Naive thymus-derived CD4-positive, alpha-beta T cell (primary cell): ENCODE measurements around the gene LAPTM5. TPM values are rescaled to one million over a fixed set of nuclear protein-coding genes. Genes with fewer than 3 reads are reported as not detected.

Experiments used
- ATAC-seq: fragments of 150-1000 bp; cut with Tn5 transposase; 2 replicates; pipeline ENCODE4 v1.10.0; 2021; ENCODE audit warnings: mild to moderate bottlenecking, moderate library complexity
- CTCF ChIA-PET: fragments of 350-600 bp; sonication (Branson Sonifier 250); formaldehyde crosslinking; loops from one replicate; lab custom pipeline; 2021; ENCODE audit warnings: antibody characterized with exemption; lab: Charles Lee
- POLR2A ChIA-PET: fragments of 350-600 bp; sonication (Branson Sonifier 250); formaldehyde crosslinking; loops from one replicate; lab custom pipeline; 2021; ENCODE audit warnings: antibody characterized with exemption, inconsistent platforms; lab: Charles Lee
- DNase-seq, 9 donors: peaks; one replicate each; pipeline versions ENCODE4 v3.0.0 to v3.0.0-alpha.2; 2020 to 2022; ENCODE audit warnings: mixed read lengths in 1 of 9
- H3K27ac ChIP-seq: one replicate; pipeline ENCODE4 v1.7.0; 2013; ENCODE audit warnings: mild to moderate bottlenecking, low read depth, low read length, moderate library complexity
- H3K27me3 ChIP-seq, 2 donors: one replicate each; pipeline ENCODE4 v1.7.0; 2013; ENCODE audit warnings: low read length in 2 of 2, mild to moderate bottlenecking in 2 of 2, moderate library complexity in 2 of 2; ENCODE audit not compliant: control insufficient read depth in 2 of 2, insufficient read depth in 2 of 2
- H3K36me3 ChIP-seq, 3 experiments: 1 replicate in 2 of 3; 2 replicates in 1 of 3; pipeline ENCODE4 v1.7.0; 2013; ENCODE audit warnings: low read length in 3 of 3, mild to moderate bottlenecking in 3 of 3, moderate library complexity in 1 of 3; ENCODE audit not compliant: insufficient read depth in 3 of 3, control insufficient read depth in 2 of 3
- H3K4me1 ChIP-seq, 2 donors: one replicate each; pipeline ENCODE4 v1.7.0; 2013; ENCODE audit warnings: low read length in 2 of 2, mild to moderate bottlenecking in 2 of 2, moderate library complexity in 1 of 2; ENCODE audit not compliant: control insufficient read depth in 2 of 2, insufficient read depth in 2 of 2
- H3K4me3 ChIP-seq: 2 replicates; pipeline ENCODE4 v1.7.0; 2013; ENCODE audit warnings: mild to moderate bottlenecking, low read length
- H3K9me3 ChIP-seq, 3 experiments: 1 replicate in 2 of 3; 2 replicates in 1 of 3; pipeline ENCODE4 v1.7.0; 2013; ENCODE audit warnings: low read length in 3 of 3; ENCODE audit not compliant: control insufficient read depth in 2 of 3
- H3K27ac Mint-ChIP-seq, 9 donors: one replicate each; pipeline ENCODE4 v1.8.0; 2020 to 2022; ENCODE audit warnings: mixed read lengths in 9 of 9, mild to moderate bottlenecking in 8 of 9, moderate library complexity in 5 of 9, inconsistent platforms in 2 of 9
- H3K27me3 Mint-ChIP-seq, 5 donors: one replicate each; pipeline ENCODE4 v1.8.0; 2021 to 2022; ENCODE audit warnings: mixed read lengths in 5 of 5, mild to moderate bottlenecking in 1 of 5
- H3K36me3 Mint-ChIP-seq, 5 donors: one replicate each; pipeline ENCODE4 v1.8.0; 2020 to 2022; ENCODE audit warnings: mixed read lengths in 5 of 5, mild to moderate bottlenecking in 3 of 5, inconsistent platforms in 1 of 5
- H3K4me1 Mint-ChIP-seq, 7 donors: one replicate each; pipeline ENCODE4 v1.8.0; 2020 to 2022; ENCODE audit warnings: mixed read lengths in 7 of 7, mild to moderate bottlenecking in 3 of 7, inconsistent platforms in 1 of 7
- H3K4me3 Mint-ChIP-seq, 10 donors: one replicate each; pipeline ENCODE4 v1.8.0; 2020 to 2022; ENCODE audit warnings: mild to moderate bottlenecking in 10 of 10, mixed read lengths in 10 of 10, moderate library complexity in 6 of 10, inconsistent platforms in 2 of 10
- H3K9me3 Mint-ChIP-seq, 11 donors: one replicate each; pipeline ENCODE4 v1.8.0; 2020 to 2022; ENCODE audit warnings: mixed read lengths in 11 of 11, mild to moderate bottlenecking in 4 of 11, inconsistent platforms in 1 of 11, moderate library complexity in 1 of 11
- intact Hi-C, 2 donors: fragments of 100-400 bp; cut with micrococcal nuclease; formaldehyde crosslinking; loops; one replicate each; pipeline ENCODE4 v1.15.1; 2023
- microRNA-seq: library from miRNA; unstranded; fragments of <30 nt; microRNA quantifications from one replicate; pipeline ENCODE4 v1.2.0, GENCODE V29; 2022; ENCODE audit warnings: borderline microRNAs expressed
- polyA plus RNA-seq, 2 donors: library from polyadenylated mRNA; unstranded; fragments of 300-500 nt; fragmentation: Illumina TruSeq; gene quantifications; one replicate each; pipeline ENCODE4 v1.2.3, GENCODE V29; 2021
- total RNA-seq, 6 experiments: library from RNA in 5 of 6; stranded (reverse) in 5 of 6; gene quantifications; 1 replicate in 5 of 6; 2 replicates in 1 of 6; pipeline ENCODE4 v1.2.3 and lab custom pipeline; 2021 to 2026

Gene LAPTM5
- total and polyA plus RNA-seq, 7 experiments from 2014 or later = 464 to 783 (median 575) TPM

GRCh38 chr1:30685796-30686165 lies 71.8 kb downstream of the LAPTM5 start:
- H3K27ac Mint-ChIP-seq = peak overlapping the region in 1 of 9 donors; percentile 5

GRCh38 chr1:30684881-30685795 lies 72.4 kb downstream of the LAPTM5 start:
- peaks cover 0 to 16% (median 11%) of the 10 kb centered on the region in 7 donors for H3K4me1 Mint-ChIP-seq
- Histone ChIP-seq H3K36me3 (no peaks in the 10 kb centered on the region), H3K27ac (no peak overlapping the region), H3K9me3 (no peaks in the 10 kb centered on the region), H3K27me3 (peaks cover 0 to 9% of the 10 kb centered on the region in 2 donors), H3K4me1 (peaks cover 0 to 8% of the 10 kb centered on the region in 2 donors), H3K4me3 (no peak overlapping the region)
- H3K27me3 Mint-ChIP-seq = peaks cover 25 to 72% (median 45%) of the 10 kb centered on the region in 5 donors
- CTCF ChIA-PET = no interaction called here
- peaks cover 0 to 2% (median 0%) of the 10 kb centered on the region in 11 donors for H3K9me3 Mint-ChIP-seq
- H3K27ac Mint-ChIP-seq = peak overlapping the region in 1 of 9 donors; percentile 36
- H3K36me3 Mint-ChIP-seq = no peaks in the 10 kb centered on the region
- intact Hi-C loops = no loop called here
- peak in 2 of 9 donors; percentile 7 to 28 for DNase-seq
- POLR2A ChIA-PET = no interaction called here
- H3K4me3 Mint-ChIP-seq = peak overlapping the region in 9 of 10 donors; percentile 44 to 80 (median 66)
- ATAC-seq = peak; percentile 74

More at GRCh38 chr1:30685796-30686165, 71.8 kb downstream of the LAPTM5 start:
- DNase-seq (no peak), ATAC-seq (no peak)
- Mint-ChIP-seq H3K4me1 (peaks cover 0 to 16% (median 11%) of the 10 kb centered on the region in 7 donors), H3K27me3 (peaks cover 25 to 72% (median 45%) of the 10 kb centered on the region in 5 donors), H3K4me3 (peak overlapping the region in 8 of 10 donors; percentile 32 to 80 (median 66)), H3K9me3 (peaks cover 0 to 2% (median 0%) of the 10 kb centered on the region in 11 donors), H3K36me3 (no peaks in the 10 kb centered on the region)
- ChIA-PET CTCF (no interaction called here), POLR2A (no interaction called here)
- Histone ChIP-seq H3K27me3 (peaks cover 0 to 9% of the 10 kb centered on the region in 2 donors), H3K9me3 (no peaks in the 10 kb centered on the region), H3K4me1 (peaks cover 0 to 8% of the 10 kb centered on the region in 2 donors), H3K36me3 (no peaks in the 10 kb centered on the region), H3K4me3 (no peak overlapping the region), H3K27ac (no peak overlapping the region)
- intact Hi-C loops = no loop called here

- Mint-ChIP-seq H3K4me3 (peak overlapping the region in 5 of 10 donors; percentile 39 to 80 (median 61)), H3K4me1 (peaks cover 0 to 16% (median 11%) of the 10 kb centered on the region in 7 donors), H3K36me3 (no peaks in the 10 kb centered on the region), H3K9me3 (peaks cover 0 to 2% (median 0%) of the 10 kb centered on the region in 11 donors), H3K27me3 (peaks cover 25 to 69% (median 45%) of the 10 kb centered on the region in 5 donors), H3K27ac (peak overlapping the region in 1 of 9 donors; percentile 8)
- H3K27ac ChIP-seq = no peak overlapping the region
- POLR2A ChIA-PET = no interaction called here
- CTCF ChIA-PET = no interaction called here
- H3K4me1 ChIP-seq = peaks cover 0 to 8% of the 10 kb centered on the region in 2 donors
- H3K27me3 ChIP-seq = peaks cover 0 to 9% of the 10 kb centered on the region in 2 donors
- ATAC-seq (no peak), DNase-seq (no peak)
- intact Hi-C loops = no loop called here
- H3K9me3 ChIP-seq = peaks cover 0 to 7% (median 0%) of the 10 kb centered on the region in 3 experiments
- no peaks in the 10 kb centered on the region for H3K36me3 ChIP-seq
- no peak overlapping the region for H3K4me3 ChIP-seq
These were observed 73.3 kb downstream of the LAPTM5 start for GRCh38 chr1:30684259-30684658.

- H3K4me3 Mint-ChIP-seq = no peak overlapping the region
- no peaks in the 10 kb centered on the region for H3K36me3 Mint-ChIP-seq
- intact Hi-C loops = no loop called here
- H3K4me3 ChIP-seq = no peak overlapping the region
- no peaks in the 10 kb centered on the region for H3K36me3 ChIP-seq
- H3K4me1 ChIP-seq = peaks cover 0 to 8% of the 10 kb centered on the region in 2 donors
- CTCF ChIA-PET = no interaction called here
- H3K4me1 Mint-ChIP-seq = peaks cover 0 to 16% (median 11%) of the 10 kb centered on the region in 7 donors
- H3K27me3 ChIP-seq = peaks cover 0 to 9% of the 10 kb centered on the region in 2 donors
- peaks cover 0 to 7% (median 0%) of the 10 kb centered on the region in 3 experiments for H3K9me3 ChIP-seq
- H3K27ac Mint-ChIP-seq = no peak overlapping the region
- no peak overlapping the region for H3K27ac ChIP-seq
- POLR2A ChIA-PET = no interaction called here
- H3K27me3 Mint-ChIP-seq = peaks cover 29 to 65% (median 48%) of the 10 kb centered on the region in 5 donors
- DNase-seq (no peak), ATAC-seq (no peak)
- H3K9me3 Mint-ChIP-seq = peaks cover 0 to 3% (median 0%) of the 10 kb centered on the region in 11 donors
These were observed 73.9 kb downstream of the LAPTM5 start for GRCh38 chr1:30683699-30684098.

Small RNA genes lying within 50 kb of the gene (microRNA-seq; reads per million reads assigned to microRNA genes)
- not detected for gene MIR4420

Other genes with a start within 250 kb of the LAPTM5 start
- 1 to 10 TPM in 2 of 5 experiments, under 1 TPM in 3; 0.08 to 3.6 (median 0.22) TPM for gene MATN1, start 34.2 kb downstream of the LAPTM5 start, total RNA-seq
- gene MATN1, start 34.2 kb downstream of the LAPTM5 start, polyA plus RNA-seq = not detected
- gene SDC3, start 151.0 kb upstream of the LAPTM5 start, total RNA-seq = under 1 TPM; 0.19 to 0.42 (median 0.30) TPM
- under 1 TPM in 1 of 2 donors, not detected in 1; 0.07 TPM for gene SDC3, start 151.0 kb upstream of the LAPTM5 start, polyA plus RNA-seq